HCEC 1CT (cell line): ENCODE data around the gene SVOP.
"Not testable (repeated sequence)": the region's sequence is repeated elsewhere in the genome, so short reads cannot be mapped to it uniquely, and the experiment has no call there.

Experiments used
- DNase-seq: peaks from one replicate; pipeline ENCODE4 v3.0.0-alpha.2; 2017

SVOP gene

DNA sequence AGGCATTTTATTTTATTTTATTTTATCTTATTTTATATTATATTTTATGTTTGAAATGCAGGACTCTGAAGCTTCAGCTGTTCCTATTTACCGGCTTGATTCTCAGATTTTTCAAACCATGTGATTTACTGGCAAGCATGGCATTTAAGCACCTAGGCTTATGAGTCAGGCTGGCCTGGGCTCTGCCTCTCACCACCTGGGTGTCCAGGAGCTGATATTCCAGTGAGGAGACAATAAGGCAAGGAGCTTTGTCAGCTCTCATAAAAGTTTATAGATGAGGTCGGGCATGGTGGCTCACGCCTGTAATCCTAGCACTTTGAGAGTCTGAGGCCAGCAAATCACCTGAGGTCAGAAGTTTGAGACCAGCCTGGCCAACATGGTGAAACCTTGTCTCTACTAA lies 138.9 kb downstream of the SVOP start:
- no peak for DNase-seq

DNA sequence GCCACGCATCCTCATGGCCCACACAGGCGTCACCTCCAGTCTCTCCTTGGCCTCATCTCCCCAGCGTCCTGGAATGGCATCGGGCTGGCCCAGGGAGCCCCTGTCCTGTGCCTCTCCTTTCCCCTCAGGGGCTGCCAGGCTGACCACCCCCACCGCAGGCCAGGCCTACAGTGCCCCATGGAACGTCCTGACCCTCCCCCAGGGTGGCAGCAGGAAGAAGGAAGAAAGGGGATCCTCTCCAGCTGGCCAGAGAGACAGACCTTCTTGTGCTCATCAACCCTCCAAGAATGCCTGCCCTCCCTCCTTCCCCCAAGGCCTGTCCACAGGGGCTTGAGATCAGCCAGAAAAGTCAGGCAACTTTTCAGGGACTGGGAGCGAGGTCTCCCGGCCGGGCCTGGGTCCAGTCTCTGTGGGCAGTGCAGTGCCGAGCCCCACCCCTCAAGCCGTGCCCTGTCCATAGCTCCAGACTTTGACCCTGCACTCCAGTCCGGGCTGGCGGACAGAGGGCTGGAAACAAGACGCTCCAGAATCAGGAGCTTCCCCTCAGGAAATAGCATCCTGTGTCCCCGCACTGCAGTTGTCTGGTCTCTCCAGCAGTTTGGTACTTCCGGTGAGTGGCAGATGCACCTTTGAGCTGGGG lies 141.1 kb downstream of the SVOP start, which contains the start of gene DAO:
DAO (plus strand) TSS at position 478 of the 640 bp plus-strand sequence. CDS start 4,915 bp downstream, outside the sequence.
- DNase-seq, result no peak

DNA sequence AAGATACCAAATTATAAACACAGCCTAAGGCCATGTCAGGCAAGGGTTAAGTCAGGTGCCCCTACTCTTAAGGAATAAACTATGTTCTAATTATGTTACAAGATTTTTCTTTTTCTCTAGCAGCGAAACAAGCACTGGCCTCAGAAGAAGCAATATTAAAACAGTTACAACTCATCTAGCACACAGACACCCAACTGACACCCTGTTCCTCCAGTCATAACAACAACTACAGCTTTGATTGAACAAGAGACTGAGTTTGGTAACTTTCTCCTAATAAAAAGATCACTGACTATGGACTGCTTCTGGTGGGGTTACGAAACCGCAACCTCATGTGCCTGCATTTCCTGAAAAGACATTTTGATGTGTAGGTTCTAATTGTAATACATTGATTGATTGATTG lies 144.3 kb downstream of the SVOP start:
- DNase-seq, result no peak

DNA sequence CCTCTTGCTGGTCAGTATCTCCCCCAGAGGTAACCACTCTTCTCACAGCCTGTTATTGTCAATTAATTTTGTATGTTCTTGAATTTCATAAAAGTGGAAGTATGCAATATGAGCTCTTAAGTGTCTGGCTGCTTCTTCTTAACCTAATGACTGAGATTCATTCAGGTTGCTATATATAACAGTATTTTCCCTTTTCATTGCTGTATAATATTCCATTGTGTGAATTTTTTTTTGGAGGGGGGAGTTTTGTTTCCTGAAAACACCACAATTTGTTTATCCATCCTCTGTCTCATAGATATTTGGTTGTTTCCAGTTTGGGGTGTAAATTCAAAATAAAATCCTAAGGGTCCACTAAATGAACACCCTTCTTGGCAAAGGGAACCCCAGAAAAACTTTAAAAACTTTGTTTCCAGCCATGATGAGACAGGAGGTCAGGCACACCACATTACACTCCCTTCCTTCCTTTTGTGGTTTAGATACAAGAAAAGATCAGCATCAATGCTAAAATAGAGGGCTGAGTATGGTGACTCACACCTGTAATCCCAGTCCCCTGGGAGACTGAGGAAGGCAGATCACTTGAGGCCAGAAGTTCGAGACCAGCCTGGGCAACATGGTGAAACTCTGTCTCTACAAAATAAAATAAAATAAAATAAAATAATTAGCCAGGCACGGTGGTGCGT lies 145.0 kb downstream of the SVOP start:
- no peak for DNase-seq

GRCh38 chr12:108875280-108875679 lies 145.6 kb downstream of the SVOP start:
- no peak for DNase-seq

GRCh38 chr12:108868781-108869180 lies 152.1 kb downstream of the SVOP start:
- no peak for DNase-seq

- DNase-seq, result not testable (repeated sequence)
These were observed 154.8 kb downstream of the SVOP start for GRCh38 chr12:108866083-108866482.

DNA sequence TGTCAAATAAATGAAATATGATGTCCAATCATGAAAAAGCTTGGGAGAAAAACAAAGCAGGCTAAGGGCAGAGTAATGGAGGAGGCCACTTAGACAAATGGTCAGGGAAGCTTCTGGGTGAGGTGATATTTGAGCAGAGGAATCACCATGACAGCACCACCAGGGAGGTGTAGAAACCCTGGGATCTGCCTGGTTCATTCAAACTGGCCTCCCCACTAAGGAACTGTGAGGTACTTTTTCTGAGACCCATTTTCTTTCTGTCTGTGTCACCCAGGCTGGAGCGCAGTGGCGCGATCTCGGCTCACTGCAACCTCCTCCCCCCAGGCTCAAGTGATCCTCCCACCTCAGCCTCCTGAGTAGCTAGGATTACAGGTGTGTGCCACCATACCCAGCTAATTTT lies 155.7 kb downstream of the SVOP start:
- DNase-seq, result no peak

- no peak for DNase-seq
These were observed 158.3 kb downstream of the SVOP start for GRCh38 chr12:108862588-108862959.

GRCh38 chr12:108861878-108862587 lies 158.8 kb downstream of the SVOP start:
- no peak for DNase-seq

GRCh38 chr12:108860443-108860842 lies 160.4 kb downstream of the SVOP start:
- no peak for DNase-seq

DNA sequence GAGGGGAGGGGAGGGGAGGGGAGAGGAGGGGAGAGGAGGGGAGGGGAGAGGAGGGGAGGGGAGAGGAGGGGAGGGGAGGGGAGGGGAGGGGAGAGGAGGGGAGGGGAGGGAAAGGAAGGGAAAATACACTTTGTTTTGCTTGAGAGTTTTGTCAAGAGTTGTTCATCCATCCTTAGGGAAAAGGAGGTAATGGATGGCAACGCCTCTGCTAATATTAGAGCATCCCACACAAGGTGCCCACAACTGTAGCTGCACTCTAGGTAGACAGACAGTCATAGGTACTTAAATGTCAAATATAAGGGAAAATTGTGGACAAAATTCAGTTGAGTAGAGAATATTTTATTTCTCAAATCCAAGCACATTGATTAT lies 161.0 kb downstream of the SVOP start:
- DNase-seq, result no peak

DNA sequence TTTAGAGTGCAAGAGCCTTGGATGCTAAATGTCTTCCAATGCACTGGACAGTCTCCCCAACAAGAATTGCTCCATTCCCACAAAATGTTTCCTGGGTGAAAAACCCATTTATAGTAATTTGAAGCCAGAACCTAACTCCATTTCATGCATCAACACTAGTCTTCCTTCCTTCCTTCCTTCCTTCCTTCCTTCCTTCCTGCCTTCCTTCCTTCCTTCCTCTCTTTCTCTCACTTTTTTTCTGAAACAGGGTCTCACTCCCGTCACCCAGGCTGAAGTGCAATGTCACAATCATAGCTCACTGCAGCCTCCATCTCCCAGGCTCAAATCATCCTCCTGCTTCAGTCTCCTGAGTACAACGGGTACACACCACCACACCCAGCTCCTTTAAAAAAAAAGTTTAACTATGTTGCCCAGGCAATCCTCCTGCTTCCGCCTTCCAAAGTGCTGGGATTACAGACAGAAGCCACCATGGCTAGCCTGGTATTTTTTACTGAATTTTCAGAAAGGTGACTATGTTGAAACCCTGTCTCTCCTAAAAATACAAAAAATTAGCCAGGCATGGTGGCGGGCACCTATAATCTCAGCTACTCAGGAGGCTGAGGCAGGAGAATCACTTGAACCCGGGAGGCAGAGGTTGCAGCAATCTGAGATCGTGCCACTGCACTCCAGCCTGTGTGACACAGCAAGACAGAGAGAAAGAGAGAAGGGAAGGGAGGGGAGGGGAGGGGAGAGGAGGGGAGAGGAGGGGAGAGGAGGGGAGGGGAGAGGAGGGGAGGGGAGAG lies 161.5 kb downstream of the SVOP start:
- DNase-seq, result not testable (repeated sequence)

- no peak for DNase-seq
These were observed 162.4 kb downstream of the SVOP start for GRCh38 chr12:108858311-108859074.
